ENCODE data around the gene LAMB1.

The LAMB1 gene

GRCh38 chr7:108030516-108030915 lies 27.6 kb upstream of the LAMB1 start:
- TF ChIP-seq CTCF (IDR thresholded peaks at IDR 0.05): no peak
- Histone ChIP-seq H3K27ac (peak overlapping the region in 1 of 2 donors; percentile 59), H3K4me3 (no peak overlapping the region)
- no peak for DNase-seq (ENCODE audit: low spot score)

DNA sequence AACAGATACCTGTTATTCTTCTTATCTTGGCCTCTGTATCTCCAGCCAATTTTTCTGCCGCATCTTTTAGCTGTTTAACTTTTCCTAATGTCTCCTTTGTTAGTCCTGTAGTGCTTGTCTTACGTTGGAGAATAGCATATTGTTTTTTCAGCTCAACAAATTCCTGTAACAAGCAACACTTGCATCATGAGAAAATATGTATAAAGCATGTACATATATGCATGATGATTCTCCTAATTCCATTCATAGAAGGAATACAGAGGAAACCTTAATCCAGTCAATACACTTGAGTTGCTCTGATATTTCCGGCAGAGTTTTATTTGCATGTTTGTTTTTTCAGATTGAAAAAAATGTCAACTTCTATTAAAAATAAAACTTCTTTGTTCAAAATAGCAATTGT lies 26.1 kb upstream of the LAMB1 start:
- Histone ChIP-seq H3K4me3 (no peak overlapping the region), H3K27ac (no peak overlapping the region)
- DNase-seq (ENCODE audit: low spot score): no peak
- TF ChIP-seq CTCF (IDR thresholded peaks at IDR 0.05): no peak

GRCh38 chr7:108028111-108028510 lies 25.1 kb upstream of the LAMB1 start:
- Histone ChIP-seq H3K4me3 (no peak overlapping the region), H3K27ac (no peak overlapping the region)
- no peak for DNase-seq (ENCODE audit: low spot score)
- TF ChIP-seq CTCF (IDR thresholded peaks at IDR 0.05): no peak

DNA sequence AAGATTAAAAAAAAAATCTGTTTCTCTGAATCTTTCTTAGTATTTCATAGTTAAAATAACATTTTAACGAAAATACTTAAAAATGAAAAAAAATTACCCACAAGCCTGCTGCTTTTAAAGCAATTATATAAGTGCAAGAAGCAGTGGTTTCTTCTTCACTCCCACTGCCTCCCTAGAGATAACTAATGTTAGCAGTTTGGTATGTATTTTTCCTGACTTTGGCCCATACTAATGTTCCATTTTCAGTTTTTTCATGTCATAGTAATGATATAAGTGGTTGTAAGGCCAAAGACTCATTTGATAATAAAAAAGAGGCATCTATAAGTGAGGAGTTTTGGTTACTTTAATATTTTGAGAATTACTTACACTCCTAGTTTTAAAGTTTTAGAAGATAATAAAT lies 24.3 kb upstream of the LAMB1 start:
- H3K4me3 ChIP-seq: no peak overlapping the region
- H3K27ac ChIP-seq: peak overlapping the region in 1 of 2 donors; percentile 14
- no peak for DNase-seq (ENCODE audit: low spot score)
- TF ChIP-seq CTCF (IDR thresholded peaks at IDR 0.05): no peak

DNA sequence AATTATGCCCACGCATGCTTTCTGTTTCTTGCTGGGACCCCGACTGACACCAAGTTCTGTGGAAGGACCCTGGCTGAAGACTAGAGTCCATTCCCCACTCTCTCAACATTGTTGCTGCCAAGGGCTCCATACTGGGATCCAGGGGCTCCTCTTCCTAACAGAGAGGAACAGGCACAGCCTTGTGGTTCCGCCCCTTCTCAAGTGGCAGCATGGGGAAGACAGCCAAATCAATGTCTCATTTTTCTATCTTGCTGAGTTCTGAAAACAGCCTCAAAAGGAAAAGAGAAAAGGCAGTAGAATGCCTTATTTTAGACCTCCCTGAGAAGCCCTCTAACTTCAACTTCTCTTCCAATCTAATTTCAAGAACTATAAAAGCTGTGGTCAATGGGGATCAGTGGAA lies 23.7 kb upstream of the LAMB1 start:
- Histone ChIP-seq H3K4me3 (no peak overlapping the region), H3K27ac (peak overlapping the region in 1 of 2 donors; percentile 14)
- DNase-seq (ENCODE audit: low spot score): no peak
- TF ChIP-seq CTCF (IDR thresholded peaks at IDR 0.05): no peak

GRCh38 chr7:108026116-108026515 lies 23.2 kb upstream of the LAMB1 start:
- no peak overlapping the region for H3K4me3 ChIP-seq
- TF ChIP-seq CTCF (IDR thresholded peaks at IDR 0.05): no peak
- DNase-seq (ENCODE audit: low spot score): no peak
- peak overlapping the region in 1 of 2 donors; percentile 14 for H3K27ac ChIP-seq

DNA sequence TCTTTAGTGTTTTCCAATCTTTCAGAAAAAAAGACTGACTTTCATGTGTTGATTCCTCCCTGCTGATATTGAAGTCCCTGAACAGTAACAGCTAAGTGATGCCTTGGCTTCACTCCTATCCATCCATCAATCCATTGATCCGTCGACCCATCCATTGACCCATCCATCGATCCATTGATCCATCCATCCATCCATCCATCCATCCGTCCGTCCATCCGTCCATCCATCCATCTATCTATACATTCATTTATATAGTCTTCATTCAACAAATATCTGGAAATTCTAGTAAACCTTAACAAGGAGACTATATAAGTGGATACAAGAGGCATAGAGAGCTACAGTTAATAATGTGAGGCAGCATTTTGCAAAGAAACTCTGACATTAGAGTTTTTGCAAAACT lies 21.6 kb upstream of the LAMB1 start:
- no peak for TF ChIP-seq CTCF (IDR thresholded peaks at IDR 0.05)

More for the DNA sequence above, 21.6 kb upstream of the LAMB1 start:
- no peak for DNase-seq (ENCODE audit: low spot score)
- Histone ChIP-seq H3K4me3 (no peak overlapping the region), H3K27ac (no peak overlapping the region)

Data from coronary artery (tissue), 2 donors.